ENCODE measurements around the gene CTNND2. TPM values are rescaled to one million over a fixed set of nuclear protein-coding genes. Genes with fewer than 3 reads are reported as not detected.

The CTNND2 gene
- total RNA-seq, 2 experiments from 2014 or later, result not detected

DNA sequence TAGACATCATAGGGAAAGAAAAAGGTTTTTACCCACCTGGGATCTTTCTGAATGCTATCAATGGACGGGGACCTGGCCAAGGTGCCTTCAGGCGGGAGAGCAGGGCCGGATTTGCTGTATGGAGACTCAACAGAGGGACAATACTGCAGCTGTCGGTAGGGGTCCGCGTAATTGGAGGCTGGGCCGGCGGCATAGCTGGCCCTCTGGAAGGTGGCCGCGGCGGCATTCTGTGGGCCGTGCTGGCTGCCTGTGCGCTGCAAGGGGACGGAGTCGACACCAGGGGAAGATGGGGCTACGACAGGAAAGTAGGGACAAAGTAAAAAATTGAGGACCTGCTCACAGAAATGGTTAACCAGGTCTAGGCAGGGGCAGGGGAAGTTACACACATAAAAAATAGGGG lies 557.9 kb downstream of the CTNND2 start:
- ATAC-seq (no peak), DNase-seq (no peak)
- TF ChIP-seq, protein P1, sequence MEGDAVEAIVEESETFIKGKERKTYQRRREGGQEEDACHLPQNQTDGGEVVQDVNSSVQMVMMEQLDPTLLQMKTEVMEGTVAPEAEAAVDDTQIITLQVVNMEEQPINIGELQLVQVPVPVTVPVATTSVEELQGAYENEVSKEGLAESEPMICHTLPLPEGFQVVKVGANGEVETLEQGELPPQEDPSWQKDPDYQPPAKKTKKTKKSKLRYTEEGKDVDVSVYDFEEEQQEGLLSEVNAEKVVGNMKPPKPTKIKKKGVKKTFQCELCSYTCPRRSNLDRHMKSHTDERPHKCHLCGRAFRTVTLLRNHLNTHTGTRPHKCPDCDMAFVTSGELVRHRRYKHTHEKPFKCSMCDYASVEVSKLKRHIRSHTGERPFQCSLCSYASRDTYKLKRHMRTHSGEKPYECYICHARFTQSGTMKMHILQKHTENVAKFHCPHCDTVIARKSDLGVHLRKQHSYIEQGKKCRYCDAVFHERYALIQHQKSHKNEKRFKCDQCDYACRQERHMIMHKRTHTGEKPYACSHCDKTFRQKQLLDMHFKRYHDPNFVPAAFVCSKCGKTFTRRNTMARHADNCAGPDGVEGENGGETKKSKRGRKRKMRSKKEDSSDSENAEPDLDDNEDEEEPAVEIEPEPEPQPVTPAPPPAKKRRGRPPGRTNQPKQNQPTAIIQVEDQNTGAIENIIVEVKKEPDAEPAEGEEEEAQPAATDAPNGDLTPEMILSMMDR (IDR thresholded peaks at IDR 0.05), result no peak
- POLR2A ChIA-PET, result no interaction called here
- CTCF ChIA-PET, result no interaction called here
- H3K9me3 Mint-ChIP-seq, result no peaks in the 10 kb centered on the region
- H3K4me3 Mint-ChIP-seq, result no peak overlapping the region
- no peak overlapping the region for H3K27ac Mint-ChIP-seq
- H3K4me1 Mint-ChIP-seq (ENCODE audit: low read depth), result no peaks in the 10 kb centered on the region
- peaks cover 1% of the 10 kb centered on the region for H3K27me3 Mint-ChIP-seq
- H3K36me3 Mint-ChIP-seq (ENCODE audit: low read depth), result no peaks in the 10 kb centered on the region
- intact Hi-C loops (cut with micrococcal nuclease), result no loop called here

GRCh38 chr5:11335881-11336760 lies 568.1 kb downstream of the CTNND2 start:
- Mint-ChIP-seq H3K27ac (no peak overlapping the region), H3K4me1 (ENCODE audit: low read depth) (no peaks in the 10 kb centered on the region), H3K36me3 (ENCODE audit: low read depth) (no peaks in the 10 kb centered on the region), H3K4me3 (no peak overlapping the region), H3K9me3 (peaks cover 4% of the 10 kb centered on the region), H3K27me3 (no peaks in the 10 kb centered on the region)
- TF ChIP-seq, protein P1 (IDR thresholded peaks at IDR 0.05), result no peak
- POLR2A ChIA-PET, result no interaction called here
- ATAC-seq (no peak), DNase-seq (no peak)
- CTCF ChIA-PET, result no interaction called here
- intact Hi-C loops (cut with micrococcal nuclease), result no loop called here

GRCh38 chr5:11334404-11334803 lies 569.8 kb downstream of the CTNND2 start:
- intact Hi-C loops (cut with micrococcal nuclease), result no loop called here
- ATAC-seq (no peak), DNase-seq (no peak)
- H3K9me3 Mint-ChIP-seq, result peaks cover 4% of the 10 kb centered on the region
- H3K4me3 Mint-ChIP-seq, result no peak overlapping the region
- H3K4me1 Mint-ChIP-seq (ENCODE audit: low read depth), result no peaks in the 10 kb centered on the region
- H3K27me3 Mint-ChIP-seq, result no peaks in the 10 kb centered on the region
- POLR2A ChIA-PET, result no interaction called here
- H3K27ac Mint-ChIP-seq, result no peak overlapping the region
- CTCF ChIA-PET, result no interaction called here
- TF ChIP-seq, protein P1 (IDR thresholded peaks at IDR 0.05), result no peak
- no peaks in the 10 kb centered on the region for H3K36me3 Mint-ChIP-seq (ENCODE audit: low read depth)

DNA sequence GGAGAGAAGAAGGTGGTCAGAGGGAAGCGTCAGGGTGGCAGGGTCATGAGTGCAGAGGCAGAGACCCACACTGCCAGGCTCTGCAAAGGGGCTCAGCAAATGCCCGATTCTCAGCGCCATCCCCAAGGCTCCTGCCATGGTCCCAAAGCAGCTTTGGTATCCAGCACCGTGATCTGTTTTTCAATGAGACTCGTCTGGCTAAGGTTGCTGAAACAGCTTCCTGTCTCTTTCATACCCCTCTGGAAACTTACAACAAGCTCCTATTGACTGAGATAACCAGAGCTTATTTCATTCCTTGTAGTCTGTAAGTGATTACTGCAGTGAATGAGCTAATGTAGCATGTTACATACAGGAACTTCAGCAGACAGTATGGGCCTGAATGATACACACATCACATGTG lies 574.6 kb downstream of the CTNND2 start:
- no peaks in the 10 kb centered on the region for H3K27me3 Mint-ChIP-seq
- POLR2A ChIA-PET, result no interaction called here
- intact Hi-C loops (cut with micrococcal nuclease), result no loop called here
- H3K36me3 Mint-ChIP-seq (ENCODE audit: low read depth), result no peaks in the 10 kb centered on the region
- no peak for DNase-seq
- no peak overlapping the region for H3K4me3 Mint-ChIP-seq
- no peak overlapping the region for H3K27ac Mint-ChIP-seq
- no peak for ATAC-seq
- TF ChIP-seq, protein P1 (IDR thresholded peaks at IDR 0.05), result no peak
- CTCF ChIA-PET, result no interaction called here
- H3K9me3 Mint-ChIP-seq, result peaks cover 1% of the 10 kb centered on the region
- H3K4me1 Mint-ChIP-seq (ENCODE audit: low read depth), result no peaks in the 10 kb centered on the region

DNA sequence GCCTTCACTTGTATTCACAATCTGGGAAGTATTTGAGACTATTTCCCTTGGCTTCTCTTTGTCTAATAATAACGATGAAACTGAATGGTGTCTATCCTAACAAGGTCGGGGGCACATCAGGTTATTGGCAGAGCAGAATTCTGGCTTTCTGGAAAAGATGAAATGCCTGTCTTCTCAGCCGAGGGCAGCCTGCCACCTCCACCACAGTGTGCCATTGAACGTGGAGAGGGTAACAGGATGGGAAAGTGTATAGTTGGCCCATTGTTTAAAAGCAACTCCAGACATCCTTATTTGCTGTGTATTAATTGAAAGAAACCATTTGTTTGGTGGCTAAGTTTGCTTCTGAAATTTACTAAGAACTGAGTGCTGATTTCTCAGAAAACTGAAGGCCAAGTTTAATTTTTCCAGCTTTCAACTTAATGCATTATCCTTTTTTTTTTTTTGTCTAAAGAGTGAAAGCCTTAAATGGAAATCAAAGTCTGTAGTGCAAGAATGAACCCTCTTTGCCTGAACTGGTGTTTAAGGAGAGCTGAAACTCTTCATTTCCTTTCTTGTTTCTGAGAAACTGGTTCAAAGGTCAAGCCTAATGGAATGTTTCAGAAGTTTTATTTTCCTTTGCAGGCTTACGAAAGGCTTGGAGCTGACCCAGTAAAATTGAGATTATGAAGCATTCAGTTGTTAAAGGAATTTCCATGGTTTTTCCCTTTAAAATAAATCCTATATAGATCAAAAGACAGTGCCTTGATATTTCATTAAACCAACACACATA lies 579.5 kb downstream of the CTNND2 start:
- Mint-ChIP-seq H3K27me3 (no peaks in the 10 kb centered on the region), H3K9me3 (no peaks in the 10 kb centered on the region), H3K36me3 (ENCODE audit: low read depth) (no peaks in the 10 kb centered on the region), H3K4me3 (no peak overlapping the region), H3K27ac (no peak overlapping the region), H3K4me1 (ENCODE audit: low read depth) (no peaks in the 10 kb centered on the region)
- POLR2A ChIA-PET, result no interaction called here
- intact Hi-C loops (cut with micrococcal nuclease), result no loop called here
- CTCF ChIA-PET, result no interaction called here
- TF ChIP-seq, protein P1 (IDR thresholded peaks at IDR 0.05), result no peak
- DNase-seq (no peak), ATAC-seq (no peak)

All from activated CD8-positive, alpha-beta T cell treated with anti-CD3 and anti-CD28 coated beads for 36 hours (primary cell).